Tibial artery (tissue), 4 donors: Measurements from ENCODE around the gene CTNNA3.

Experiments
- DNase-seq, 2 donors: peaks; one replicate each; pipeline ENCODE4 v3.0.0-alpha.2; 2019
- H3K27ac ChIP-seq, 2 donors: fragments of 200-600 bp; sonication (generic) in 1 of 2; 1 replicate in 1 of 2; 2 replicates in 1 of 2; pipeline ENCODE4 v1.5.1; 2018 to 2019; ENCODE audit warnings: mild to moderate bottlenecking in 1 of 2
- H3K27me3 ChIP-seq, 2 donors: fragments of 200-600 bp; sonication (generic) in 1 of 2; one replicate each; pipeline versions ENCODE4 v1.5.1 to v1.6.0; 2016 to 2019
- H3K36me3 ChIP-seq, 3 donors: fragments of 200-600 bp; sonication (generic) in 2 of 3; one replicate each; pipeline ENCODE4 v1.5.1; 2016 to 2019; ENCODE audit warnings: mild to moderate bottlenecking in 2 of 3
- H3K4me1 ChIP-seq, 4 donors: fragments of 200-600 bp; sonication (generic) in 2 of 4; 1 replicate in 3 of 4; 2 replicates in 1 of 4; pipeline ENCODE4 v1.5.1; 2016 to 2019
- H3K4me3 ChIP-seq, 2 donors: fragments of 200-600 bp; sonication (generic) in 1 of 2; 1 replicate in 1 of 2; 2 replicates in 1 of 2; pipeline ENCODE4 v1.5.1; 2018 to 2019; ENCODE audit warnings: mild to moderate bottlenecking in 2 of 2
- H3K9me3 ChIP-seq, 3 donors: fragments of 200-600 bp; sonication (generic) in 1 of 3; one replicate each; pipeline ENCODE4 v1.5.1; 2016 to 2019
- CTCF ChIP-seq, 2 experiments: fragments of 200-600 bp in 1 of 2; fragments of 450-650 bp in 1 of 2; IDR thresholded peaks; one replicate each; pipeline ENCODE4 v1.5.1; 2017 to 2019; ENCODE audit warnings: antibody characterized with exemption in 2 of 2, mild to moderate bottlenecking in 1 of 2, moderate library complexity in 1 of 2
- intact Hi-C: fragments of 100-400 bp; cut with DNase I; formaldehyde crosslinking; loops from one replicate; pipeline ENCODE4 v1.15.0; 2023; ENCODE audit warnings: low total_unique reads

The CTNNA3 gene

GRCh38 chr10:67306588-67307205 is 389.3 kb downstream of the CTNNA3 start:
- intact Hi-C loops, result no loop called here
- DNase-seq, result no peak
- Histone ChIP-seq H3K4me1 (no peaks in the 10 kb centered on the region), H3K9me3 (no peaks in the 10 kb centered on the region), H3K4me3 (no peak overlapping the region), H3K27ac (no peak overlapping the region), H3K36me3 (no peaks in the 10 kb centered on the region), H3K27me3 (no peaks in the 10 kb centered on the region)
- peak; percentile 6 to 29 for TF ChIP-seq CTCF (IDR thresholded peaks at IDR 0.05)

DNA sequence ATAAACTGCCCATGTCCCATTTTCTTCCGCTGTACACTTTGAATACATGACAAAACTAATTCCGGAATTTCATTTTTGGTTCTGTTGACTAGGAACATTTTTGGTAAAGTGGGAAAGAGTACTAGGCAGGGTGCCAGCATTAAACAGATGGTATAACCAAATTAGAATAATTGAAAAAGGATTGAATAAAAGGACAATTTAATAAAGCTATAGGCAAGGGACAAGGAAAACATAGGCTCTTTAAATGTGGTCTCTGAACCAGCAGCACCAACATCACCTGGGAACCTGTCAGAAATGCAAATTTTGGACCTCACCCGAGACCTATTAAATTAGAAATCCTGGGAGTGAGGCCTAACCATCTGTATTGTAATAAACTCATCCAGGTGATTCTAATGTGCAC is 393.3 kb downstream of the CTNNA3 start:
- H3K4me3 ChIP-seq, result no peak overlapping the region
- H3K27ac ChIP-seq, result no peak overlapping the region
- H3K36me3 ChIP-seq, result no peaks in the 10 kb centered on the region
- H3K4me1 ChIP-seq, result no peaks in the 10 kb centered on the region
- TF ChIP-seq CTCF (IDR thresholded peaks at IDR 0.05), result no peak
- H3K27me3 ChIP-seq, result no peaks in the 10 kb centered on the region
- no peaks in the 10 kb centered on the region for H3K9me3 ChIP-seq
- intact Hi-C loops, result no loop called here
- no peak for DNase-seq

- no peak overlapping the region for H3K27ac ChIP-seq
- no peak for TF ChIP-seq CTCF (IDR thresholded peaks at IDR 0.05)
- no peaks in the 10 kb centered on the region for H3K4me1 ChIP-seq
- no peaks in the 10 kb centered on the region for H3K27me3 ChIP-seq
- no peak for DNase-seq
- H3K9me3 ChIP-seq, result no peaks in the 10 kb centered on the region
- intact Hi-C loops, result no loop called here
- H3K4me3 ChIP-seq, result no peak overlapping the region
- no peaks in the 10 kb centered on the region for H3K36me3 ChIP-seq
Observed at GRCh38 chr10:67299761-67300160, 396.2 kb downstream of the CTNNA3 start.

DNA sequence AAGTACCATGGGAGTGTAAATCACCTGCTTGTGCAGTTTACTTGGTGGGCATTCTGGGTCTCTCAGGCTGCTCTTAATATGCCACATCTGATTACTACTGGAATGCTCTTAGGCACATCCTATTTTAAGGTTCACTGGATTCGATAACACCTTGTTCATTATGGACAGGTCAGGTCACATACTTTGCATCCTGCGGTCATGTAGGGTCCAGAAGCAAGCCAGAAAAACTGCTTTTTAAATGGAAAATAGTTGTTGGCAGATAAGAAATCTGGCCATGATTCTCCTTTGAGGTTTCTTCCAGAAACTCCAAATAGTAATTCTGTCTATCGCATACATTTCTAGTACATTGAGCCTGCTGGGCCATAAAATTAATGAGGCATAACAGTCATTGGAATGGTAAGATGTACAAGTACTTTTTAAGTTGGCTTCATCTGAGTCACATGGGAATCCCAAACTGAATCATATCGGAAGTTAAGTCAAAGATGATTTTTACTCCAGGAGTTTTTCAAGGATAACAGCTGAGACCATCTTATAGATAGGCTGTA is 398.3 kb downstream of the CTNNA3 start:
- Histone ChIP-seq H3K9me3 (no peaks in the 10 kb centered on the region), H3K4me1 (no peaks in the 10 kb centered on the region), H3K27ac (no peak overlapping the region), H3K4me3 (no peak overlapping the region), H3K27me3 (no peaks in the 10 kb centered on the region), H3K36me3 (no peaks in the 10 kb centered on the region)
- DNase-seq, result no peak
- intact Hi-C loops, result no loop called here
- TF ChIP-seq CTCF (IDR thresholded peaks at IDR 0.05), result no peak

GRCh38 chr10:67296926-67297325 is 399.1 kb downstream of the CTNNA3 start:
- Histone ChIP-seq H3K9me3 (no peaks in the 10 kb centered on the region), H3K27me3 (no peaks in the 10 kb centered on the region), H3K4me1 (no peaks in the 10 kb centered on the region), H3K4me3 (no peak overlapping the region), H3K27ac (no peak overlapping the region), H3K36me3 (no peaks in the 10 kb centered on the region)
- DNase-seq, result no peak
- TF ChIP-seq CTCF (IDR thresholded peaks at IDR 0.05), result no peak
- intact Hi-C loops, result no loop called here
